Esophagus (tissue), 2 donors: ENCODE measurements around the gene REG3G. TPM values are rescaled to one million over a fixed set of nuclear protein-coding genes. Genes with fewer than 3 reads are reported as not detected.

ENCODE experiments used
- H3K27ac ChIP-seq, 2 donors: one replicate each; pipeline ENCODE4 v1.5.1; 2013; ENCODE audit warnings: low read depth in 2 of 2, mild to moderate bottlenecking in 2 of 2, inconsistent platforms in 1 of 2, low read length in 1 of 2, moderate library complexity in 1 of 2
- H3K27me3 ChIP-seq, 2 donors: one replicate each; pipeline ENCODE4 v1.6.1; 2013; ENCODE audit warnings: low read length in 2 of 2, control low read depth in 1 of 2, mild to moderate bottlenecking in 1 of 2; ENCODE audit not compliant: insufficient read depth in 2 of 2, control insufficient read depth in 1 of 2
- H3K36me3 ChIP-seq, 2 donors: one replicate each; pipeline ENCODE4 v1.6.1; 2013; ENCODE audit warnings: low read length in 1 of 2; ENCODE audit not compliant: control insufficient read depth in 2 of 2, insufficient read depth in 2 of 2
- H3K4me1 ChIP-seq, 2 donors: one replicate each; pipeline ENCODE4 v1.6.1; 2013; ENCODE audit warnings: low read length in 1 of 2; ENCODE audit not compliant: control insufficient read depth in 2 of 2, insufficient read depth in 2 of 2
- H3K4me3 ChIP-seq, 2 donors: one replicate each; pipeline ENCODE4 v1.5.1; 2013; ENCODE audit warnings: low read length in 2 of 2, mild to moderate bottlenecking in 2 of 2, low read depth in 1 of 2, moderate library complexity in 1 of 2
- H3K9me3 ChIP-seq, 2 donors: one replicate each; pipeline ENCODE4 v1.6.1; 2013; ENCODE audit warnings: mild to moderate bottlenecking in 2 of 2, low read depth in 1 of 2, low read length in 1 of 2, moderate library complexity in 1 of 2; ENCODE audit not compliant: control insufficient read depth in 2 of 2, insufficient read depth in 1 of 2
- WGBS, 2 donors: extraction: QIAGEN DNeasy Blood & Tissue Kit; methylation state at CpG; one replicate each; pipeline ENCODE4 v1.1.7; 2013; 5-methylcytosine and 5-hydroxymethylcytosine counted together
- polyA plus RNA-seq, 2 donors: library from polyadenylated mRNA; stranded (reverse); fragments of 200-250 nt; gene quantifications; one replicate each; pipeline ENCODE4 v1.2.3, GENCODE V29; 2013
- donor health status: healthy with polysubstance abuse.
- donor health status: Bipolar disorder and iron deficiency.

Gene REG3G
- polyA plus RNA-seq = not detected

DNA sequence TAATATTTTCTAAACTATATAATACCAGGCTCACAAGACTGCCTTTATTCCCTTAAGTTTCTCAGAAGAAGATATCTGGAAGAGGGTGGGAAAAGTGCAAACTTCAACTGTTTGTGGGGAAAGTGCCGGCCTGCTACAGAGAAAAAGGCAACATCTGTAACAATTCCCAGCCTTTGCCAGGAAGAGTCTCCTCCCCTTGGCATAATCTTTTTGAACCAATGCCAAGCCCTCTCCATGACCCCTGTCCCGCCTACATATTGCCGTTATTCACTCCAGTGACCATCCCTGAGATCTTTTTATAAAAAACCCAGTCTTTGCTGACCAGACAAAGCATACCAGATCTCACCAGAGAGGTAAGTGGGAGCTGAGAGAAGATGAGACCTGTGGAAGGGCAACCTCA lies at the start of gene REG3G:
Gene REG3G (plus strand): TSS at position 282 of the 400 bp plus-strand sequence. CDS start 392 bp downstream, outside the sequence.
- H3K9me3 ChIP-seq = peaks cover 0 to 5% of the 10 kb centered on the region in 2 donors
- no peak within 1 kb of the TSS for H3K27ac ChIP-seq
- H3K36me3 ChIP-seq = no peaks in the 10 kb centered on the region
- H3K4me1 ChIP-seq = no peaks in the 10 kb centered on the region
- no peak within 1 kb of the TSS for H3K4me3 ChIP-seq
- no peaks in the 10 kb centered on the region for H3K27me3 ChIP-seq
- WGBS, 2 donors = 25 to 31% methylated on average over 3 of the region's 3 CpGs

DNA sequence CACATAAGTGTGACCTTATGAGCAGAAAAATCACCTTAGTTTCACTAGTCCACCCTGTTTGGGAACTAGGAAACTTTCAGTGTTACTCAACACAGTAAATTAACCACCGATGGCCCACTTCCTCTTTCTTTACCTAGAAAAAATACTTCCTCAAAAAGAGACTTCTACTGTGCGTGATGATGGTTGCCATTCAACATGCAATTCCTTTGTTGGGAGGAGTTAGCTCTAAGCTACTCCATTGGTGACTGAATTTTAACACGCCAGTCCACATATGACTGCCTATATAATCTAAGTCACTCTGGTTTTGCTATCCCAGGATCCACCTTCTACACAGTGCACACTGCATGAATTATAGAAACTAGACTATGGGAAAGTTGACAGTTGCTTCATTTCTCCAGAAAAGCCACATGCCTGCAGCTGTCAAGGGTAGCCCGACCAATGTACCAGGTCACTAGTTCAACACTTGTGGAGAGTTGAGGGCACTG lies 47.8 kb upstream of the REG3G start:
- Histone ChIP-seq H3K27ac (no peak overlapping the region), H3K27me3 (no peaks in the 10 kb centered on the region), H3K36me3 (no peaks in the 10 kb centered on the region), H3K4me3 (no peak overlapping the region), H3K4me1 (no peaks in the 10 kb centered on the region), H3K9me3 (no peaks in the 10 kb centered on the region)
- 65 to 71% methylated on average over 4 of the region's 4 CpGs for WGBS, 2 donors

DNA sequence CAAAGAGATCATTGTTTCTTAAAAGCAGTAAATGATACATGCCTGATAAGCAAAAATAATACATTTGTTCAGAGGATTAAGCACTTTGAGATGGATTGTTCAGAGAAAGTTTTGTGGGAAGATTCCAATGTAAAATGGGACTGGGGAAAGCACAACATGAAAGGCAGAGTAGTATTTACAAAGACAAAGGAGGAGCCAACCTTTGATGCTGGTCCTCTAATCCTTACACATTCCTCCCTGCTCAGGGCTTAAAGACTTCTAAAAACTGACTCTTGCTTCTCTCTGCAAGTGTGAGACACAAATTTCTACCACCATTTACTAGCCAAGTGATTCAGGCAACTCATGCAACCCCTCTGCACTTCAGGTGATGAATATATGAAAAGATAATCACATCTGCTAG lies 47.2 kb upstream of the REG3G start:
- no peaks in the 10 kb centered on the region for H3K9me3 ChIP-seq

DNA sequence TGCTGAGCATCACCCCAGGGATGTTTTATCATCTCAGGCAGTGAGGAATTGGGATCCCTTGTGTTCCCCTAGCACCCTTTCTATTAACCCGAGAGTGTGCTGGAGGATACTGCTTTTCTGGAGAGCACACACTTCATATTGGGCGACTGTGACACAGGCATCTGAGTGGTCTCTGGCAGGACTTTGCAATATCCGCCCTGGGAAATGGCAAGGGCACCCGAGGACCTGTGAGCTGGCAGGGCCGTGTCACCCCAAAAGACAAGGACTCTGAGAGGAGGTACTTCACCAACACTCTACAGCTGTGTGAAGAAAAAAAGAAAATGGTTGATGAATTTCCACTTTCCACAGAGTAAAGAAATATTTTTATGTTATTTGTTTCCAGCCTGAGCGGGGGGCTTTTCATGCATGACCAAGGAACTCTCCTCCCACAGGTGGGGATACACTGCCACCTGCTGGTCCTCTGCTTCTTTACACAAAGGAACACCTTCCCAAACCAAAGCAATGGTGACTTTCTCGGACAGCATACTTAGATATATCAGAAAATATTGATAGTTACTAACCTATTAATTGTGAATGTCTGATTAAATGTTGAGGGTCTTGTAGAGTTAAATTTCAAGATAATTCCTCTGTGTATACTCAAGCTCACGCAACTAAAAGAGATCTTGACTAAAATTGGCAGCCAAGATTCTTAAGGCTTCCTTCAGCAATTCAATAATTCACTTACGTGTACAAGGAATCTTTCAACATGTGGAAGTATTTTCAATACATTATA lies 45.9 kb upstream of the REG3G start:
- Histone ChIP-seq H3K27ac (no peak overlapping the region), H3K9me3 (no peaks in the 10 kb centered on the region), H3K4me1 (no peaks in the 10 kb centered on the region), H3K36me3 (no peaks in the 10 kb centered on the region), H3K27me3 (no peaks in the 10 kb centered on the region), H3K4me3 (no peak overlapping the region)
- 39 to 40% methylated on average over 9 of the region's 9 CpGs for WGBS, 2 donors

More for the DNA sequence above, 47.2 kb upstream of the REG3G start:
- Histone ChIP-seq H3K36me3 (no peaks in the 10 kb centered on the region), H3K27ac (no peak overlapping the region), H3K27me3 (no peaks in the 10 kb centered on the region), H3K4me1 (no peaks in the 10 kb centered on the region), H3K4me3 (no peak overlapping the region)

DNA sequence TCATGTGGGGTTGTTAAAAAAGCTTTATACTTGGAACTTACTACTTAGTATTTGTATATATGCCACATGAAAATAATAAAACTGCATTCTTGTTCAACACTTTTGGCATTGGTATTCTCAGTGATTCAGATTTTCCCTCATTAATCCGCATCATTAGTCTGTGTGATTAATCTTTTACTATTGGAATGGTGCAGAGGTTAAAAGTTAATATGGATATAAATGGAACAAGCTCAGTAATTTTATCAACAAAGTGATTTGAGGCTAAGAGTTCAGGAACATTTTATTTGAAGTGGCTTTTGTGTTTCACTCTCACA lies 45.4 kb upstream of the REG3G start:
- Histone ChIP-seq H3K27me3 (no peaks in the 10 kb centered on the region), H3K27ac (no peak overlapping the region), H3K4me1 (no peaks in the 10 kb centered on the region), H3K4me3 (no peak overlapping the region), H3K36me3 (no peaks in the 10 kb centered on the region), H3K9me3 (no peaks in the 10 kb centered on the region)
- WGBS, 2 donors = 40 to 51% methylated on average over 1 of the region's 1 CpG

DNA sequence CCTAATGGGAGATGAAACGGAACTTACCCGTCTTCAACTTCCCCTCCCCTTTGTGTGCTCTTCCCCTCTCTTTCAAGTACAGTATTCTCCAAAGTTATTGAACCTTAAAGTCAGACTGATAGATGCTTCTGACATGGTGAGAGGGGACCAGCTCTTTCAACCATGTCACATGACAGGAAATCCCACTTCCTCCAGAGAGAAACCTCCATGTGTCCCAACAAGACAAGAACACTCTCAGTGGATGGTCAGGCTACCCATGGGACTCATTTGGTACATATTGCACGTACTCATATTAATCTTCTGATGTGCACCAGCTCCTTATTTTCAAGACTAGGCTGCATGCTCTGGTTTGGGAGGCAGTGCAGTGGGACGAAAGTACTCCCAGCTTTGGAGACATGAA lies 44.6 kb upstream of the REG3G start:
- no peaks in the 10 kb centered on the region for H3K27me3 ChIP-seq
- H3K4me1 ChIP-seq = no peaks in the 10 kb centered on the region
- H3K4me3 ChIP-seq = no peak overlapping the region
- no peak overlapping the region for H3K27ac ChIP-seq
- no peaks in the 10 kb centered on the region for H3K9me3 ChIP-seq
- 66 to 70% methylated on average over 4 of the region's 4 CpGs for WGBS, 2 donors
- H3K36me3 ChIP-seq = no peaks in the 10 kb centered on the region

DNA sequence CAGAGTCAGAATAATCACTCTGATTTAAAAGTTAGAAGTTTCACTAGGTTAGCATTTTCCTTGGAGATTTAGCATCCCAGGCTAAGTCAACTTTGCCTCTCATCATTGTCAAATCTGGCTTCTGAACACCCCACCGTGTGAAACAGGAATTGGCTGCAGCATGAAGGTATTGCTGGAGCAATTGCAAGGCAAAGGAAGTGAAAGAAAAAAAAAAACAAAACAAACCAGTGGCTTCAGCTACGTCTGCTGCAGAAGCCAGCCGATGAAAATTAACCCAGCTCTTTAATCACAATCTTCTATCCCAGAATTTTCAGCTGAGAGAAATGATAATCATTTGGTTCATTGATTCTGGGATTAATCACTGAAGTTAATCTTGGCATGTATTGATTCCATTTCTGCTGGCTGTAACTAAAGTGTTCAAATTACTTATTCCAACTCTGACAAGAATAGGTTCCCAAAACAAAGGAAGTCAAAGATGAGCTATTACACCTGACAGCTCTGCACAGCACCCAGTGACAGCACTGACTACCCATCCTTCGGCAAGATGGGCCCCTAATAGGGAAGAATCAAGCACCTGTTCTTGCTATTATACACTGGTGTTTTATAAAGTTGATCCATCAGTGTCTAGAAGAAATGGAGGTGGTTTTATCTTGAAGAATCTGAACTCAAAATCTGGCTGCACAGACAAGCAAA lies 42.7 kb upstream of the REG3G start:
- Histone ChIP-seq H3K4me1 (no peaks in the 10 kb centered on the region), H3K9me3 (no peaks in the 10 kb centered on the region), H3K27me3 (no peaks in the 10 kb centered on the region), H3K36me3 (no peaks in the 10 kb centered on the region), H3K4me3 (no peak overlapping the region), H3K27ac (no peak overlapping the region)
- WGBS, 2 donors = 43 to 44% methylated on average over 4 of the region's 4 CpGs

DNA sequence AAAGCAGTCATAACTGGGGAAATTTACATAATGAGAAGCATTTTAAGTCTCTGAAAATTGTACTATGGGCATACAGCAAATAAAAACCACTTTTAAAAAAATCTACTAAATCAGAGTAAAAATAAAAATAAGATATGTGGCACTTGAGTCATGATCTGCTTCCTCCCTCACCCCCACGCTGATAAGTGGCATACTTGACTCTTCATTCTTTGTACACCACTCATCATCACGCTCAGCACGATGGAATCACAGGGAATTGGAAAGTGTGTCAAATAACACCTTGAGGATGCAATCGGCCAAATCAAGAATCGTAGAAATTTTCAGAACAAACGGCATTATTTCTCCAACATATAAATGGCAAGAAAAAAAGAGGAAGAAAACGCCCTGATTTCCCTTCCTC lies 41.1 kb upstream of the REG3G start:
- H3K4me1 ChIP-seq = no peaks in the 10 kb centered on the region
- no peak overlapping the region for H3K27ac ChIP-seq
- H3K27me3 ChIP-seq = no peaks in the 10 kb centered on the region
- H3K36me3 ChIP-seq = no peaks in the 10 kb centered on the region
- H3K4me3 ChIP-seq = no peak overlapping the region
- H3K9me3 ChIP-seq = no peaks in the 10 kb centered on the region
- WGBS, 2 donors = 82 to 86% methylated on average over 7 of the region's 7 CpGs

DNA sequence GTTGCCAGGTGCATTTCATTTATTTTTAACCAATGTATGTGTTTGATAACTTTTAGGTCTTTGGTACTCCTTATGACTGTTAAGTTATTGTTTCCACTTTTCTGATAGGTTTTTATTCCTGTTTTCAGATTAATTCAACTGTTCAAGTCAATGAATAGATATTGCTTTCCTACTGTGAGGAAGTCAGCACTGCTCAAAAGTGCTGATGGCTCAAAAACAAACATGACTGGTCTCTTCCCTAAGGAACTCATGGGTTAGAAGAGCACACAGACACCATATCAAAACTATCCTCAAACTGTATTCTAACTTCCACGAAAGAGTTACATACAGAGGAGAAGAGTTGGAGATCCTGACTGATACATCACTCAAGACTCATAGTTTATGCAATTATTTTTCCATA lies 39.9 kb upstream of the REG3G start:
- Histone ChIP-seq H3K27me3 (no peaks in the 10 kb centered on the region), H3K27ac (no peak overlapping the region), H3K9me3 (no peaks in the 10 kb centered on the region), H3K4me1 (no peaks in the 10 kb centered on the region), H3K36me3 (no peaks in the 10 kb centered on the region), H3K4me3 (no peak overlapping the region)
- WGBS, 2 donors = 82 to 87% methylated on average over 1 of the region's 1 CpG

DNA sequence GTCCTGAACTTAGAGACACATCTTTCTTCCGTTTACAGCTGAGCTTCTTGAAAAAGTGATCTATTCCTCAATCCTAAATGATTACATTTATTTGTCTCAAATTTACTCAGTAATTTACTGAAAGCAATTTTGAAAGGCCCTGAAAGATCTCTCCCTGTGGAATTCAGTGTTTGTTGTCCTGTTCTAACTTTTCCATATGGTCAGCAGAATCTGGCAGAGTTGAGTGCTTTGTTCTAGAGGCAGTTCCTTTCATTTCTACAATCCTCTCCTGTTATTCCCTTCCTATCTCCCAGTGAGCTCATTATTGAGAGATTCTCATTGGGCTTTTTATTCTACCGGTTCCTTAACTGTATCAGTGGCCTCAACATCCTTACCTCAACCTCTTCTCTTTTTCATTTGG lies 36.5 kb upstream of the REG3G start:
- no peaks in the 10 kb centered on the region for H3K36me3 ChIP-seq
- 61 to 85% methylated on average over 2 of the region's 2 CpGs for WGBS, 2 donors
- H3K27me3 ChIP-seq = no peaks in the 10 kb centered on the region
- no peaks in the 10 kb centered on the region for H3K4me1 ChIP-seq
- H3K4me3 ChIP-seq = no peak overlapping the region
- no peak overlapping the region for H3K27ac ChIP-seq
- peaks cover 0 to 10% of the 10 kb centered on the region in 2 donors for H3K9me3 ChIP-seq
